Endothelial cell (in vitro differentiated cells): Measurements from ENCODE around the gene SLC9A9. TPM values are rescaled to one million over a fixed set of nuclear protein-coding genes. Genes with fewer than 3 reads are reported as not detected.
A peak's percentile ranks its signal among the peaks of the same experiment; 100 is the strongest.

Experiments
- DNase-seq: peaks from one replicate; pipeline ENCODE4 v3.0.0; 2021; ENCODE audit warnings: low spot score
- H3K27ac Mint-ChIP-seq: one replicate; pipeline ENCODE4 v1.8.0; 2021; ENCODE audit warnings: mixed read lengths, inconsistent platforms; ENCODE audit not compliant: unreplicated experiment
- H3K27me3 Mint-ChIP-seq: one replicate; pipeline ENCODE4 v1.8.0; 2021; ENCODE audit warnings: mild to moderate bottlenecking, moderate library complexity, mixed read lengths, inconsistent platforms; ENCODE audit not compliant: unreplicated experiment
- H3K36me3 Mint-ChIP-seq: one replicate; pipeline ENCODE4 v1.8.0; 2021; ENCODE audit warnings: mild to moderate bottlenecking, low read depth, mixed read lengths, inconsistent platforms; ENCODE audit not compliant: unreplicated experiment
- H3K4me1 Mint-ChIP-seq: one replicate; pipeline ENCODE4 v1.8.0; 2021; ENCODE audit warnings: mild to moderate bottlenecking, mixed read lengths, inconsistent platforms; ENCODE audit not compliant: unreplicated experiment
- H3K4me3 Mint-ChIP-seq: one replicate; pipeline ENCODE4 v1.8.0; 2021; ENCODE audit warnings: mild to moderate bottlenecking, mixed read lengths, inconsistent platforms; ENCODE audit not compliant: unreplicated experiment
- H3K9me3 Mint-ChIP-seq: one replicate; pipeline ENCODE4 v1.8.0; 2021; ENCODE audit warnings: mixed read lengths, inconsistent platforms; ENCODE audit not compliant: unreplicated experiment
- total RNA-seq: library from RNA; stranded (reverse); fragmentation: NEBNext Ultra II Directional; extraction: Animal tissue kit (Norgen Biotek cat#: 25700); gene quantifications from one replicate; pipeline ENCODE4 v1.2.1, GENCODE V29; 2021; ENCODE audit not compliant: unreplicated experiment
- TF ChIP-seq, protein P1 (sequence below): fragments of 200-600 bp; sonication (generic); IDR thresholded peaks from one replicate; pipeline ENCODE4 v1.5.0; 2021; ENCODE audit warnings: antibody characterized with exemption; ENCODE audit not compliant: unreplicated experiment

Gene SLC9A9
- total RNA-seq, 1 donor from 2014 or later: 7.9 TPM

DNA sequence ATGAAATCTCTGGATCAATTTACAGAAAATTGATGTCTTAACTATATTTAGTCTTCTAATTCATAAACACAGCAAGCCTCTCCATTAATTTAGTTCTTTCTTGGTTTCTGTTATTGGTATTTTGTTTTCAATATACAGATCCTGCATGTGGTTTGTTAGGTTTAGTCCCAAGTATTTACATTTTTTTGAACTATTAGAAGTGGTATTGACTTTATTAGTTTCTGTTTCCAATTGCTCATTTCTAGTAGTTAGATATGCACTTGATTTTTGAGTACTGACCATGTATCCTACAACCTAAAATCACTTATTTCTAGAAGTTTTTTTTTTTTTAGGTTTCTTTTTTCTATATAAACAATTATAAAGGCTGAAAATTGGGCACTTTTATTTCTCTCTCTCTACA is 392.8 kb downstream of the SLC9A9 start:
- no peak for DNase-seq
- TF ChIP-seq, protein P1, sequence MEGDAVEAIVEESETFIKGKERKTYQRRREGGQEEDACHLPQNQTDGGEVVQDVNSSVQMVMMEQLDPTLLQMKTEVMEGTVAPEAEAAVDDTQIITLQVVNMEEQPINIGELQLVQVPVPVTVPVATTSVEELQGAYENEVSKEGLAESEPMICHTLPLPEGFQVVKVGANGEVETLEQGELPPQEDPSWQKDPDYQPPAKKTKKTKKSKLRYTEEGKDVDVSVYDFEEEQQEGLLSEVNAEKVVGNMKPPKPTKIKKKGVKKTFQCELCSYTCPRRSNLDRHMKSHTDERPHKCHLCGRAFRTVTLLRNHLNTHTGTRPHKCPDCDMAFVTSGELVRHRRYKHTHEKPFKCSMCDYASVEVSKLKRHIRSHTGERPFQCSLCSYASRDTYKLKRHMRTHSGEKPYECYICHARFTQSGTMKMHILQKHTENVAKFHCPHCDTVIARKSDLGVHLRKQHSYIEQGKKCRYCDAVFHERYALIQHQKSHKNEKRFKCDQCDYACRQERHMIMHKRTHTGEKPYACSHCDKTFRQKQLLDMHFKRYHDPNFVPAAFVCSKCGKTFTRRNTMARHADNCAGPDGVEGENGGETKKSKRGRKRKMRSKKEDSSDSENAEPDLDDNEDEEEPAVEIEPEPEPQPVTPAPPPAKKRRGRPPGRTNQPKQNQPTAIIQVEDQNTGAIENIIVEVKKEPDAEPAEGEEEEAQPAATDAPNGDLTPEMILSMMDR: no peak
- H3K4me1 Mint-ChIP-seq: no peaks in the 10 kb centered on the region
- H3K9me3 Mint-ChIP-seq: no peaks in the 10 kb centered on the region
- no peak overlapping the region for H3K27ac Mint-ChIP-seq
- H3K27me3 Mint-ChIP-seq: no peaks in the 10 kb centered on the region
- H3K36me3 Mint-ChIP-seq: no peaks in the 10 kb centered on the region
- no peak overlapping the region for H3K4me3 Mint-ChIP-seq

DNA sequence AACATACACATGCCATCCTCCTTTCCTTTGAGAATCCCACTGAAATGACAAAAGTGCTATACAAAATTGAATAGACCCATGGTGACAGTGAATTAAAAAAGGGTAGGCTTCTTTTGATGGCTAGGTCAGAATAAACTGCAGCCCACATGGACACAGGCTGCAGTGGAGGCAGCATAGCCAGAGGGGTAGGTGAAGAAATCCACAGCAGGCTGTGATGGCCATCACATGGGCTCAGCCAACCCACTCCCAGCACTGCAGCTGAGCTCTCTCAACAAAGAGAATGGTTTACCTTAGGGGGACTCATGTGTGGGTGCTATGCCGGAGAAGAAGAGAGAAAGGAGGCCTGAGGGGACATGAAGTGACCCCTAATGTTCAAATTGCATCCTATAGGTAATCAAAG is 397.6 kb downstream of the SLC9A9 start:
- no peak overlapping the region for H3K27ac Mint-ChIP-seq
- H3K36me3 Mint-ChIP-seq: no peaks in the 10 kb centered on the region
- no peaks in the 10 kb centered on the region for H3K27me3 Mint-ChIP-seq
- DNase-seq: no peak
- no peaks in the 10 kb centered on the region for H3K9me3 Mint-ChIP-seq
- H3K4me1 Mint-ChIP-seq: no peaks in the 10 kb centered on the region
- TF ChIP-seq, protein P1: no peak
- H3K4me3 Mint-ChIP-seq: no peak overlapping the region

DNA sequence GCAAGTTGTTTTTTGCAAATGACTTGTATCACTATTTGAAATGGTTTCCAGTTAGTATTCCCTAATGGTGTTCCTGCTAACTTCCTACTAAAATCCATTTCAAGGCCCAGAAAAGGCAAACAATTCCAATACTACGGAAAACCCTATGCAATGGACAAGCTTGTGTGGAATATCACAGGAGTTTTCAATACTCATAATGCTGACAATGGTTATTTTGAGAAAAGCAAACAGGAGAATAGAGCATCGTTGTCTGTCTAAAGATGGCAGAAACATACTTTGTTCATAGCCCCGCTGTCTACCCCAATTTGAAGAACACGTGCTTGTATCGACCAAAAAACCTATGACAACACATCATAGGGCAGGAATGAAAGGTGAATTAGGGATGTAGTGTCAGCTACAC is 400.8 kb downstream of the SLC9A9 start:
- Mint-ChIP-seq H3K27ac (no peak overlapping the region), H3K27me3 (no peaks in the 10 kb centered on the region), H3K9me3 (no peaks in the 10 kb centered on the region), H3K4me1 (peaks cover 10% of the 10 kb centered on the region), H3K36me3 (no peaks in the 10 kb centered on the region), H3K4me3 (no peak overlapping the region)
- TF ChIP-seq, protein P1: no peak
- DNase-seq: no peak

DNA sequence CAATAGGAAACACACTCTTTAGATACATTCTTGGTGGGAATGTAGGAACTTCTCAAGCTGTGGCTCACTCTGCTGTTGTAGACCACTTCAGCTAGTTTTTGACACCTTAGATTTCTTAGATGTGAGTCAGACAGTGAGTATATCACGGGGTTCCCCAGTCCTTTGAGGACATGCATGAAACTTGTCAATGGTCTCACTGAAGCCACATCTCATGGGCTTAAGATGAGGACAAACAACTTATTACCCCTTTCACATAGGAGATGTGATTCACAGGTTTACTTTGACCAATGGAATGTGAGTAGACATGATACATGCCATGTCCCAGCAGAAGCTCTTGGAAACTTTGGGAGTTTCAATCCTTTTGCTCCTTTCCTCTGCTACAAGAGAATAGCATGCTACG is 403.1 kb downstream of the SLC9A9 start:
- no peak overlapping the region for H3K4me3 Mint-ChIP-seq
- DNase-seq: no peak
- no peak overlapping the region for H3K27ac Mint-ChIP-seq
- no peaks in the 10 kb centered on the region for H3K36me3 Mint-ChIP-seq
- no peaks in the 10 kb centered on the region for H3K27me3 Mint-ChIP-seq
- peaks cover 10% of the 10 kb centered on the region for H3K4me1 Mint-ChIP-seq
- TF ChIP-seq, protein P1: no peak
- no peaks in the 10 kb centered on the region for H3K9me3 Mint-ChIP-seq

DNA sequence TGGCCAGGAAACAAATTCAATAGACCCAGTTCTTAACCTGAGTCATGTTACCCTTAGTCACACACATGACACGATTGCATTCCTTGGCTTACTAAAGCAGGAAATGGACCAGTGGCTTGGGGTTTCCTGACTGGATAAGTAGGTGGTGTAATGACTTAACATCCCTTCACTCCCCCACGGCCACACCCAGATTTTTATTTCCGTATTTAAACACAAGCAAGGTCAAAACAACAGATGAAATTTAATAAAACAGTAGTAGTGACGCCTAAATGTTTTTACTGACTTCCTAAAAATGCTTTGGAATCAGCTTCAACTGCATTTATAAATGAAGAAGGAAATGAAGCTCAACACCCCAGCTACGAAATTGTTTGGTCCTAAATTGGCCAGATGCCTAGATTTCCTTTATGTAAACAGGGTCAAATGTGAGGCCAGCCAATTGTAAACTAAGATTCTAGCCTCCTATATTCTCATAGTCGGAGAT is 404.4 kb downstream of the SLC9A9 start:
- Mint-ChIP-seq H3K9me3 (no peaks in the 10 kb centered on the region), H3K27me3 (no peaks in the 10 kb centered on the region), H3K36me3 (no peaks in the 10 kb centered on the region), H3K27ac (peak overlapping the region; percentile 16), H3K4me1 (peaks cover 13% of the 10 kb centered on the region), H3K4me3 (no peak overlapping the region)
- TF ChIP-seq, protein P1: no peak
- no peak for DNase-seq
